GM12878 (cell line): ENCODE measurements around the gene WNT5A. TPM values are rescaled to one million over a fixed set of nuclear protein-coding genes. Genes with fewer than 3 reads are reported as not detected.

Source experiments
- ATAC-seq: fragments of 200-7000 bp; cut with Tn5 transposase; 3 replicates; pipeline ENCODE4 v1.9.1; 2020; ENCODE audit warnings: mild to moderate bottlenecking, moderate library complexity
- BruUV-seq: library from RNA; stranded (reverse); fragments of 400-500 nt; replicated peaks from 2 replicates; lab custom pipeline; 2021; lab: Mats Ljungman, UMichigan
- CTCF ChIA-PET: fragments of 300-600 bp; sonication (Branson Sonifier 250); formaldehyde crosslinking; extraction: SDS; loops from one replicate; lab custom pipeline; 2021; ENCODE audit warnings: inconsistent platforms; lab: Yijun Ruan, JAX
- POLR2A ChIA-PET: fragments of 350-600 bp; formaldehyde crosslinking; extraction: SDS; loops from one replicate; lab custom pipeline; 2021; ENCODE audit warnings: inconsistent platforms; lab: Charles Lee
- RAD21 ChIA-PET: fragments of 300-600 bp; sonication (Branson Sonifier 250); formaldehyde crosslinking; loops from one replicate; lab custom pipeline; 2023; ENCODE audit warnings: antibody characterized with exemption; ENCODE audit not compliant: unreplicated experiment; lab: Charles Lee
- SMC1A ChIA-PET: fragments of 300-600 bp; sonication (Branson Sonifier 250); formaldehyde crosslinking; loops from one replicate; lab custom pipeline; 2023; ENCODE audit not compliant: unreplicated experiment, uncharacterized antibody; lab: Charles Lee
- DNase-seq: peaks from one replicate; pipeline ENCODE4 v3.0.0-alpha.2; 2011; ENCODE audit warnings: low read depth, low spot score
- FAIRE-seq: peaks from 3 replicates; lab custom pipeline; 2011; peaks lifted over from hg19 to GRCh38; lab: Jason Lieb, UNC
- H2AFZ ChIP-seq: 2 replicates; pipeline ENCODE4 v1.6.0; 2011; ENCODE audit warnings: low read depth, low read length, control low read depth; ENCODE audit not compliant: control insufficient read depth
- H3K27ac ChIP-seq: 2 replicates; pipeline ENCODE4 v1.5.1; 2011; ENCODE audit warnings: control low read depth; ENCODE audit not compliant: control insufficient read depth, insufficient read depth
- H3K27me3 ChIP-seq, 2 experiments: replicated peaks in 1 of 2; 2 replicates each; pipeline versions ENCODE4 v1.6.0 to v1.6.1; 2011; ENCODE audit warnings: low read length in 1 of 2; ENCODE audit not compliant: control insufficient read depth in 2 of 2, insufficient read depth in 2 of 2
- H3K36me3 ChIP-seq, 2 experiments: 2 replicates each; pipeline ENCODE4 v1.5.1; 2011; ENCODE audit warnings: low read length in 1 of 2; ENCODE audit not compliant: control insufficient read depth in 2 of 2, insufficient read depth in 2 of 2
- H3K4me1 ChIP-seq: 2 replicates; pipeline ENCODE4 v1.6.1; 2011; ENCODE audit warnings: mild to moderate bottlenecking, low read length, moderate library complexity, mixed read lengths; ENCODE audit not compliant: control insufficient read depth, insufficient read depth
- H3K4me2 ChIP-seq: 2 replicates; pipeline ENCODE4 v1.6.0; 2011; ENCODE audit warnings: control low read depth; ENCODE audit not compliant: control insufficient read depth, insufficient read depth
- H3K4me3 ChIP-seq: fragments of 200-600 bp; sonication (generic); 2 replicates; pipeline ENCODE4 v1.5.1; 2016
- H3K79me2 ChIP-seq: 2 replicates; pipeline ENCODE4 v1.6.0; 2011; ENCODE audit warnings: low read length; ENCODE audit not compliant: control insufficient read depth, insufficient read depth
- H3K9ac ChIP-seq: 2 replicates; pipeline ENCODE4 v1.8.0; 2011; ENCODE audit warnings: low read length, control low read depth, mixed read lengths; ENCODE audit not compliant: control insufficient read depth, insufficient read depth
- H3K9me3 ChIP-seq: replicated peaks from 3 replicates; pipeline ENCODE4 v1.5.1; 2011; ENCODE audit warnings: mild to moderate bottlenecking, low read length; ENCODE audit not compliant: control insufficient read depth, insufficient read depth
- H4K20me1 ChIP-seq: 2 replicates; pipeline ENCODE4 v1.6.0; 2011; ENCODE audit not compliant: control insufficient read depth, insufficient read depth
- ASH2L ChIP-seq: fragments of 300-600, 200-600 bp; sonication (generic); IDR thresholded peaks from 2 replicates; pipeline ENCODE4 v1.6.1; 2017; ENCODE audit warnings: low read depth, mild to moderate bottlenecking, borderline replicate concordance
- CEBPB ChIP-seq, 2 experiments: fragments of 150-350 bp in 1 of 2; IDR thresholded peaks; 2 replicates each; pipeline ENCODE4 v1.6.1; 2012 to 2014; ENCODE audit warnings: low read depth in 2 of 2, low read length in 2 of 2, borderline replicate concordance in 1 of 2, inconsistent platforms in 1 of 2
- CHD4 ChIP-seq: fragments of 200-600 bp; sonication (generic); IDR thresholded peaks from 2 replicates; pipeline ENCODE4 v1.6.1; 2016; ENCODE audit warnings: mild to moderate bottlenecking
- EP300 ChIP-seq, 2 experiments: fragments of 150-350 bp in 1 of 2; IDR thresholded peaks; 2 replicates each; pipeline ENCODE4 v1.6.1; 2011 to 2012; ENCODE audit warnings: low read depth in 2 of 2, low read length in 2 of 2, borderline replicate concordance in 1 of 2, improper control_type of control experiment in 1 of 2, inconsistent platforms in 1 of 2; ENCODE audit not compliant: control insufficient read depth in 1 of 2
- ESRRA ChIP-seq: IDR thresholded peaks from 2 replicates; pipeline ENCODE4 v1.6.1; 2012; ENCODE audit warnings: mild to moderate bottlenecking, low read length, improper control_type of control experiment
- MEF2B ChIP-seq: fragments of 450-650 bp; IDR thresholded peaks from 2 replicates; pipeline ENCODE4 v1.6.1; 2018; ENCODE audit warnings: mild to moderate bottlenecking, moderate library complexity; ENCODE audit not compliant: partially characterized antibody, poor library complexity, severe bottlenecking
- NFYA ChIP-seq: IDR thresholded peaks from 2 replicates; pipeline ENCODE4 v1.6.1; 2011; ENCODE audit warnings: low read depth, mild to moderate bottlenecking, low read length, improper control_type of control experiment, borderline replicate concordance
- PAX8 ChIP-seq: fragments of 450-650 bp; IDR thresholded peaks from 2 replicates; pipeline ENCODE4 v1.6.1; 2017; ENCODE audit warnings: mild to moderate bottlenecking, moderate library complexity
- SREBF2 ChIP-seq: IDR thresholded peaks from 2 replicates; pipeline ENCODE4 v1.6.1; 2012; ENCODE audit warnings: mild to moderate bottlenecking, low read length
- SRF ChIP-seq, 2 experiments: IDR thresholded peaks; 2 replicates each; pipeline ENCODE4 v1.6.1; 2011; ENCODE audit warnings: low read depth in 2 of 2, low read length in 2 of 2, mild to moderate bottlenecking in 1 of 2, moderate library complexity in 1 of 2
- TCF12 ChIP-seq: IDR thresholded peaks from 2 replicates; pipeline ENCODE4 v1.6.1; 2011; ENCODE audit warnings: low read depth, mild to moderate bottlenecking, low read length
- ZNF274 ChIP-seq: IDR thresholded peaks from one replicate; pipeline ENCODE4 v1.8.0; 2011; ENCODE audit not compliant: insufficient read length, insufficient read depth
- WGBS: methylation state at CpG from one replicate; pipeline ENCODE4 v1.1.6; 2016; ENCODE audit warnings: low lambda C conversion rate; ENCODE audit not compliant: insufficient replicate concordance, insufficient coverage; ENCODE audit errors: missing lambda C conversion rate; 5-methylcytosine and 5-hydroxymethylcytosine counted together
- in situ Hi-C: fragments of 300-500 bp; cut with MboI; formaldehyde crosslinking; loops from 9 replicates; pipeline ENCODE4 v1.14.3; 2018; ENCODE audit warnings: mixed read lengths
- intact Hi-C: fragments of 100-400 bp; cut with micrococcal nuclease; formaldehyde crosslinking; loops from one replicate; pipeline ENCODE4 v1.14.2; 2022; ENCODE audit not compliant: unreplicated experiment
- polyA plus RNA-seq, 11 experiments: library from polyadenylated mRNA; depleted of rRNA in 4 of 11; unstranded in 6 of 11; stranded (reverse) in 5 of 11; fragments of >200 nt; fragmentation: Nextera tagmentation in 4 of 11; fragmentation: Illumina TruSeq in 1 of 11; extraction: Ambion mirVana in 4 of 11; extraction: Trizol in 1 of 11; gene quantifications; 1 replicate in 1 of 11; 2 replicates in 10 of 11; pipeline versions ENCODE4 v1.2.1 to v1.2.3, GENCODE V29; 2011 to 2016; ENCODE audit warnings: inconsistent platforms in 2 of 11, missing spikeins in 2 of 11, low read depth in 1 of 11
- total RNA-seq, 4 experiments: library from RNA; depleted of rRNA in 3 of 4; stranded (reverse); fragments of >200 nt in 3 of 4; fragmentation: Illumina TruSeq in 1 of 4; extraction: Trizol in 1 of 4; gene quantifications; 2 replicates each; pipeline versions ENCODE4 v1.2.1 to v1.2.3, GENCODE V29; 2013 to 2021
- TF ChIP-seq, protein P1 (sequence below): IDR thresholded peaks from 2 replicates; pipeline ENCODE4 v1.6.1; 2011; ENCODE audit warnings: borderline replicate concordance, low read depth, mild to moderate bottlenecking, moderate library complexity, low read length; ENCODE audit not compliant: insufficient read depth, poor library complexity, severe bottlenecking
- TF ChIP-seq, protein P2 (sequence below): IDR thresholded peaks from 2 replicates; pipeline ENCODE4 v1.6.1; 2011; ENCODE audit warnings: low read depth, low read length, improper control_type of control experiment, borderline replicate concordance

The WNT5A gene
- total and polyA plus RNA-seq, 10 of the 15 experiments (the other 5 are each of a cell fraction or from before 2014, with no cell fraction given): 0.06 to 2.8 (median 0.39) TPM

DNA sequence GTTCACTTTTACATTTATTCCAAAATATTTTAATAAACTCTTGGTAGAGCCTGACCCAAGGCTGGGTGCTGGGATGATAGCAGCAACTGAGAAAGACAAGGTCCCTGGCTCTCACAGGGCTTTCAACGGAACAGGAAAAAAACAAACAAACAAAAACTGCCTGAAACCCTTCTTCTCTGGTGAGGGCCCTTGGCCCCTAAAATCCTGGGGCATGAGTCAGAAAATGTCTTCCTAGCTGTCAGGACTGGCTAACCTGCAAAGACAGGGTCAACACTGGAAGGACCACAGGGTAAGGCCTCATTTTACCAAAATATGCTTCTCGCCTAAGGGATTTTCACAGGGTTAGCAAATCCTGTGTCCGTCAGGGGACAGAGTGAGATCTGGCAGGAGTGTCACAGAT, 45.7 kb upstream of the WNT5A start:
- TF ChIP-seq CHD4 (no peak), MEF2B (no peak), SREBF2 (no peak), EP300 (IDR thresholded peaks at IDR 0.05; ENCODE audit: borderline replicate concordance in 1 of 2, control insufficient read depth in 1 of 2, low read depth in 2 of 2, low read length in 2 of 2) (no peak), SRF (IDR thresholded peaks at IDR 0.05; ENCODE audit: low read depth in 2 of 2, low read length in 2 of 2) (no peak), CEBPB (IDR thresholded peaks at IDR 0.05; ENCODE audit: borderline replicate concordance in 1 of 2, low read depth in 2 of 2, low read length in 2 of 2) (no peak), ASH2L (no peak), TCF12 (no peak), NFYA (no peak), ZNF274 (no peak), ESRRA (no peak), PAX8 (no peak)
- TF ChIP-seq, protein P1, sequence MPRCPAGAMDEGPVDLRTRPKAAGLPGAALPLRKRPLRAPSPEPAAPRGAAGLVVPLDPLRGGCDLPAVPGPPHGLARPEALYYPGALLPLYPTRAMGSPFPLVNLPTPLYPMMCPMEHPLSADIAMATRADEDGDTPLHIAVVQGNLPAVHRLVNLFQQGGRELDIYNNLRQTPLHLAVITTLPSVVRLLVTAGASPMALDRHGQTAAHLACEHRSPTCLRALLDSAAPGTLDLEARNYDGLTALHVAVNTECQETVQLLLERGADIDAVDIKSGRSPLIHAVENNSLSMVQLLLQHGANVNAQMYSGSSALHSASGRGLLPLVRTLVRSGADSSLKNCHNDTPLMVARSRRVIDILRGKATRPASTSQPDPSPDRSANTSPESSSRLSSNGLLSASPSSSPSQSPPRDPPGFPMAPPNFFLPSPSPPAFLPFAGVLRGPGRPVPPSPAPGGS: no peak
- TF ChIP-seq, protein P2, sequence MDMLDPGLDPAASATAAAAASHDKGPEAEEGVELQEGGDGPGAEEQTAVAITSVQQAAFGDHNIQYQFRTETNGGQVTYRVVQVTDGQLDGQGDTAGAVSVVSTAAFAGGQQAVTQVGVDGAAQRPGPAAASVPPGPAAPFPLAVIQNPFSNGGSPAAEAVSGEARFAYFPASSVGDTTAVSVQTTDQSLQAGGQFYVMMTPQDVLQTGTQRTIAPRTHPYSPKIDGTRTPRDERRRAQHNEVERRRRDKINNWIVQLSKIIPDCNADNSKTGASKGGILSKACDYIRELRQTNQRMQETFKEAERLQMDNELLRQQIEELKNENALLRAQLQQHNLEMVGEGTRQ: no peak
- H3K4me3 ChIP-seq: no peak overlapping the region
- no TSS peak for BruUV-seq
- intact Hi-C loops: no loop called here
- ChIA-PET CTCF (no interaction called here), SMC1A (no interaction called here), RAD21 (no interaction called here), POLR2A (no interaction called here)
- FAIRE-seq (no peak), ATAC-seq (no peak), DNase-seq (no peak)
- H3K4me2 ChIP-seq: no peak overlapping the region
- no peaks in the 10 kb centered on the region for H3K27me3 ChIP-seq
- no peaks in the 10 kb centered on the region for H3K4me1 ChIP-seq
- no peaks in the 10 kb centered on the region for H3K79me2 ChIP-seq
- no peaks in the 10 kb centered on the region for H4K20me1 ChIP-seq
- in situ Hi-C loops: no loop called here
- H2AFZ ChIP-seq: no peak overlapping the region
- no peak overlapping the region for H3K27ac ChIP-seq
- H3K9ac ChIP-seq: no peak overlapping the region
- 52% methylated on average over 3 of the region's 3 CpGs for WGBS
- no peaks in the 10 kb centered on the region; the same call in 2 of the 3 replicates for H3K9me3 ChIP-seq
- H3K36me3 ChIP-seq: no peaks in the 10 kb centered on the region
